Adrenal gland (tissue), 5 donors: Measurements from ENCODE around the gene PMF1.

Experiments used
- POLR2A ChIP-seq, 2 donors: fragments of 450-650 bp; IDR thresholded peaks; one replicate each; pipeline ENCODE4 v1.6.1; 2017; ENCODE audit warnings: antibody characterized with exemption in 2 of 2, mild to moderate bottlenecking in 2 of 2, moderate library complexity in 1 of 2
- TF ChIP-seq, protein P1 (sequence below), 6 experiments: fragments of 450-650 bp in 4 of 6; fragments of 200-600 bp in 2 of 6; sonication (generic) in 1 of 6; IDR thresholded peaks; 1 replicate in 5 of 6; 2 replicates in 1 of 6; pipeline versions ENCODE4 v1.5.1 to v1.8.0; 2016 to 2021; ENCODE audit warnings: antibody characterized with exemption in 6 of 6, mild to moderate bottlenecking in 2 of 6, moderate library complexity in 1 of 6
- donor health status: DM: no; HTN: no; CAD: no.

DNA sequence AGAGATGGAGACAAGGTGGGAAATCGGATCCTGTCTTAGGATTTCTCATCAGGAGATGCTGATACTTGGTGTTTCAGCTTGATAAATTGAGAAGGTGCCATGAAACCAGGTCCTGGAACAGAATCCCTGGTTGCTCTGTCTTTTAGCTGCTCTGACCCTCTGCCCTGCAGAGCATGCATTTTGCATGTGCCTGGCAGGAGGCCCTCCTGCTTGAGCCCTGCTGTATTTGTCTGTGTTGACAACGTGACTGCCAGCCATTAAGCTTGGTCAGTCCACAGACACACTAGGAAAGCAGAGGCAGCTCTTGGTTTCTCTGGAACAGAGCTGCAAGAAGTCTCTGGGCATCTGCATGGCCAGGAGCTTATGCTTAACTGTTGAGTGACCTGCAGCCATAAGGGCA is 16.4 kb upstream of the PMF1 start:
- TF ChIP-seq, protein P1, sequence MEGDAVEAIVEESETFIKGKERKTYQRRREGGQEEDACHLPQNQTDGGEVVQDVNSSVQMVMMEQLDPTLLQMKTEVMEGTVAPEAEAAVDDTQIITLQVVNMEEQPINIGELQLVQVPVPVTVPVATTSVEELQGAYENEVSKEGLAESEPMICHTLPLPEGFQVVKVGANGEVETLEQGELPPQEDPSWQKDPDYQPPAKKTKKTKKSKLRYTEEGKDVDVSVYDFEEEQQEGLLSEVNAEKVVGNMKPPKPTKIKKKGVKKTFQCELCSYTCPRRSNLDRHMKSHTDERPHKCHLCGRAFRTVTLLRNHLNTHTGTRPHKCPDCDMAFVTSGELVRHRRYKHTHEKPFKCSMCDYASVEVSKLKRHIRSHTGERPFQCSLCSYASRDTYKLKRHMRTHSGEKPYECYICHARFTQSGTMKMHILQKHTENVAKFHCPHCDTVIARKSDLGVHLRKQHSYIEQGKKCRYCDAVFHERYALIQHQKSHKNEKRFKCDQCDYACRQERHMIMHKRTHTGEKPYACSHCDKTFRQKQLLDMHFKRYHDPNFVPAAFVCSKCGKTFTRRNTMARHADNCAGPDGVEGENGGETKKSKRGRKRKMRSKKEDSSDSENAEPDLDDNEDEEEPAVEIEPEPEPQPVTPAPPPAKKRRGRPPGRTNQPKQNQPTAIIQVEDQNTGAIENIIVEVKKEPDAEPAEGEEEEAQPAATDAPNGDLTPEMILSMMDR (IDR thresholded peaks at IDR 0.05): no peak
- TF ChIP-seq POLR2A (IDR thresholded peaks at IDR 0.05): no peak
